HL-60 (cell line): ENCODE data around the gene ANKRD12.

Experiments
- GABPA ChIP-seq: IDR thresholded peaks from 2 replicates; pipeline ENCODE4 v1.6.1; 2012; ENCODE audit warnings: low read depth
- POLR2AphosphoS5 ChIP-seq: IDR thresholded peaks from 2 replicates; pipeline ENCODE4 v1.6.1; 2012; ENCODE audit warnings: low read depth
- SPI1 ChIP-seq: IDR thresholded peaks from 2 replicates; pipeline ENCODE4 v1.6.1; 2012; ENCODE audit warnings: low read depth, mild to moderate bottlenecking, borderline replicate concordance
- TF ChIP-seq, protein P1 (sequence below): IDR thresholded peaks from one replicate; pipeline ENCODE4 v1.5.1; 2011; ENCODE audit warnings: low read length, control low read depth, inconsistent platforms; ENCODE audit not compliant: insufficient read depth
- TF ChIP-seq, protein P2 (sequence below): IDR thresholded peaks from 2 replicates; pipeline ENCODE4 v1.6.1; 2012; ENCODE audit warnings: low read depth; ENCODE audit not compliant: insufficient replicate concordance

DNA sequence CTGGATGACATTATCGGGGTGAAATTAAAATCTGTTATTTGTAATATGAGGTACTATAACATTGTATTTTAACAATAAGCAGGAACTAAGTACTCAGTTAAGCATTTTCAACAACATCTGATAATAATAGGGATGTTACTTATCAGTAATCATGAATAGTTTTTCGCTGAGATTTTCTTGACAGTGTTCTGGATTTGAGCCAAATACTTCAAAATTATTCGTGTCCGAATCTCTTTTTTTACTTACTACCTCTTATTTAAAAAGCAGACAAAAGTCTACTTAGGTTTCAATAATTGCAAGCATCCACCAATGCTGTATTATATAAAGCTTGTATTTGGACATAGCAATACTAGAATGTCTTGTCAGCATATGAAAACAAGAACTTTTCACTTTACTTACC lies 6.4 kb upstream of the ANKRD12 start:
- TF ChIP-seq, protein P1, sequence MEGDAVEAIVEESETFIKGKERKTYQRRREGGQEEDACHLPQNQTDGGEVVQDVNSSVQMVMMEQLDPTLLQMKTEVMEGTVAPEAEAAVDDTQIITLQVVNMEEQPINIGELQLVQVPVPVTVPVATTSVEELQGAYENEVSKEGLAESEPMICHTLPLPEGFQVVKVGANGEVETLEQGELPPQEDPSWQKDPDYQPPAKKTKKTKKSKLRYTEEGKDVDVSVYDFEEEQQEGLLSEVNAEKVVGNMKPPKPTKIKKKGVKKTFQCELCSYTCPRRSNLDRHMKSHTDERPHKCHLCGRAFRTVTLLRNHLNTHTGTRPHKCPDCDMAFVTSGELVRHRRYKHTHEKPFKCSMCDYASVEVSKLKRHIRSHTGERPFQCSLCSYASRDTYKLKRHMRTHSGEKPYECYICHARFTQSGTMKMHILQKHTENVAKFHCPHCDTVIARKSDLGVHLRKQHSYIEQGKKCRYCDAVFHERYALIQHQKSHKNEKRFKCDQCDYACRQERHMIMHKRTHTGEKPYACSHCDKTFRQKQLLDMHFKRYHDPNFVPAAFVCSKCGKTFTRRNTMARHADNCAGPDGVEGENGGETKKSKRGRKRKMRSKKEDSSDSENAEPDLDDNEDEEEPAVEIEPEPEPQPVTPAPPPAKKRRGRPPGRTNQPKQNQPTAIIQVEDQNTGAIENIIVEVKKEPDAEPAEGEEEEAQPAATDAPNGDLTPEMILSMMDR: no peak
- TF ChIP-seq POLR2AphosphoS5 (no peak), GABPA (no peak), SPI1 (no peak)
- TF ChIP-seq, protein P2, sequence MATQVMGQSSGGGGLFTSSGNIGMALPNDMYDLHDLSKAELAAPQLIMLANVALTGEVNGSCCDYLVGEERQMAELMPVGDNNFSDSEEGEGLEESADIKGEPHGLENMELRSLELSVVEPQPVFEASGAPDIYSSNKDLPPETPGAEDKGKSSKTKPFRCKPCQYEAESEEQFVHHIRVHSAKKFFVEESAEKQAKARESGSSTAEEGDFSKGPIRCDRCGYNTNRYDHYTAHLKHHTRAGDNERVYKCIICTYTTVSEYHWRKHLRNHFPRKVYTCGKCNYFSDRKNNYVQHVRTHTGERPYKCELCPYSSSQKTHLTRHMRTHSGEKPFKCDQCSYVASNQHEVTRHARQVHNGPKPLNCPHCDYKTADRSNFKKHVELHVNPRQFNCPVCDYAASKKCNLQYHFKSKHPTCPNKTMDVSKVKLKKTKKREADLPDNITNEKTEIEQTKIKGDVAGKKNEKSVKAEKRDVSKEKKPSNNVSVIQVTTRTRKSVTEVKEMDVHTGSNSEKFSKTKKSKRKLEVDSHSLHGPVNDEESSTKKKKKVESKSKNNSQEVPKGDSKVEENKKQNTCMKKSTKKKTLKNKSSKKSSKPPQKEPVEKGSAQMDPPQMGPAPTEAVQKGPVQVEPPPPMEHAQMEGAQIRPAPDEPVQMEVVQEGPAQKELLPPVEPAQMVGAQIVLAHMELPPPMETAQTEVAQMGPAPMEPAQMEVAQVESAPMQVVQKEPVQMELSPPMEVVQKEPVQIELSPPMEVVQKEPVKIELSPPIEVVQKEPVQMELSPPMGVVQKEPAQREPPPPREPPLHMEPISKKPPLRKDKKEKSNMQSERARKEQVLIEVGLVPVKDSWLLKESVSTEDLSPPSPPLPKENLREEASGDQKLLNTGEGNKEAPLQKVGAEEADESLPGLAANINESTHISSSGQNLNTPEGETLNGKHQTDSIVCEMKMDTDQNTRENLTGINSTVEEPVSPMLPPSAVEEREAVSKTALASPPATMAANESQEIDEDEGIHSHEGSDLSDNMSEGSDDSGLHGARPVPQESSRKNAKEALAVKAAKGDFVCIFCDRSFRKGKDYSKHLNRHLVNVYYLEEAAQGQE: no peak
